ENCODE data around the gene TWNK.

DNA sequence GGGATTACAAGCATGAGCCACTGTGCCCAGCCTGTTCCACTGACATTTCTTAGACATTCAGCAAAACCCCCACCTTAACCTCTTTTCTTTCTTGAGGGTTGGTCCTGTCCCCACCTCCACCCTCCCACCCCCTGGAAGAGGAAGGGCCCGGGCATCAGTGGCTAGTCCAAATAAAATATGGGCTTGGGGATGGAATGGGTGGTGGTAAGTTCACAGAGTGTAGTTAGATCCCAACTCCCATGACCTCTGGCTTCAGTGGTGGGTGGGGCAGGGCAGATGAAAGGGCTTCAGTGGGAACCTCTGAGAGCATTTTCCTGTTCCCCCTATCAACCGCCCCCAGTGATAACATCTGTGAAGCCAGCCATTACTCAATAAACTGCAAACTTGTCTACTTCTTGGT lies 53.5 kb downstream of the TWNK start:
- TF ChIP-seq ZNF394 (tag by site-specific recombination; IDR thresholded peaks at IDR 0.05; ENCODE audit: borderline replicate concordance) (no peak), ZNF311 (tag by site-specific recombination; IDR thresholded peaks at IDR 0.05; ENCODE audit: borderline replicate concordance) (no peak), ZNF239 (tag by site-specific recombination; IDR thresholded peaks at IDR 0.05) (no peak), GFI1B (tag by site-specific recombination; IDR thresholded peaks at IDR 0.05) (no peak), ZNF274 (IDR thresholded peaks at IDR 0.05; ENCODE audit: low read length) (no peak), ZNF274 (tag by site-specific recombination; IDR thresholded peaks at IDR 0.05; ENCODE audit: borderline replicate concordance) (no peak), ZBTB21 (tag by site-specific recombination; IDR thresholded peaks at IDR 0.05) (no peak)
- TF ChIP-seq, protein P1, sequence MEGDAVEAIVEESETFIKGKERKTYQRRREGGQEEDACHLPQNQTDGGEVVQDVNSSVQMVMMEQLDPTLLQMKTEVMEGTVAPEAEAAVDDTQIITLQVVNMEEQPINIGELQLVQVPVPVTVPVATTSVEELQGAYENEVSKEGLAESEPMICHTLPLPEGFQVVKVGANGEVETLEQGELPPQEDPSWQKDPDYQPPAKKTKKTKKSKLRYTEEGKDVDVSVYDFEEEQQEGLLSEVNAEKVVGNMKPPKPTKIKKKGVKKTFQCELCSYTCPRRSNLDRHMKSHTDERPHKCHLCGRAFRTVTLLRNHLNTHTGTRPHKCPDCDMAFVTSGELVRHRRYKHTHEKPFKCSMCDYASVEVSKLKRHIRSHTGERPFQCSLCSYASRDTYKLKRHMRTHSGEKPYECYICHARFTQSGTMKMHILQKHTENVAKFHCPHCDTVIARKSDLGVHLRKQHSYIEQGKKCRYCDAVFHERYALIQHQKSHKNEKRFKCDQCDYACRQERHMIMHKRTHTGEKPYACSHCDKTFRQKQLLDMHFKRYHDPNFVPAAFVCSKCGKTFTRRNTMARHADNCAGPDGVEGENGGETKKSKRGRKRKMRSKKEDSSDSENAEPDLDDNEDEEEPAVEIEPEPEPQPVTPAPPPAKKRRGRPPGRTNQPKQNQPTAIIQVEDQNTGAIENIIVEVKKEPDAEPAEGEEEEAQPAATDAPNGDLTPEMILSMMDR (tag by site-specific recombination; IDR thresholded peaks at IDR 0.05), result no peak
